HUDEP-2 (cell line): ENCODE measurements around the gene GRM5.

Experiments
- DNase-seq, 76 experiments: peaks; one replicate each; lab custom pipeline; 2025; ENCODE audit not compliant: unreplicated experiment in 76 of 76; lab: John Stamatoyannopoulos, UW

The GRM5 gene

DNA sequence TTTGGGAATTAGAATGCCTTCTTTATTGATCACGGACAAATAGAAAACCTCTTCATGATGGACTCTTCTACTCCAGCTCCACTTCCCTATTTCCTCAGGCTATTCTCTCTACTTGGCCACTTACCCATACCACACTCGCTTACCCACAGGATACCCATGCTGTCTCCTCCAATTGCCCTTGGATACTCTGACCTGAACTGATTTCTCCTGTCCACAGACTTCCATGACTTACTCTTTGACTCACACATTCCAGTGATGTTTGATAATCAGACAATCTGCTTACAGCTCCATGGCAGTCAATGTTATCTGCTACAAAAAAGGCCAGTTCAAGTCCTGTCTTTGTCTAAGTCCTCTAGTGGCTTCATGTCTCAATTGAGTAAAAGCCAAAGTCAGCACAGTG lies 436.3 kb downstream of the GRM5 start:
- DNase-seq: no peak

DNA sequence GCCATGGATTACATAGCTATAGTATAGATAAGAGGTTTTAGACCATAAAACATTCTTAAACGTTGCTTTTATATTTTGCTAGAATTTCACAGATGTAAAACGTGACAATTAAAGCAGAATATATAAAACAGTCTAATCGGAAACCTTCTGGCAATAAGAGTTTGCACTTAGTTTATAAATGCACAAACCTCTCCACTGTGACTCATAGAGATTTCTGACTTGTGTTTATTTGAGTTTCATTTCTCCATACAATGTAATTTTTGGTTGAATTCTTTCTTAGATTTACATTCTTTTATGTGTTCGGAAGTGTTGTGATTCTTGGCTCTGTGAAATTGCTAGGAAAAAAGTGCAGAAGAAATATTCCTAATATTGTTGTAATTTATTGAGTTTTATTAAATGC lies 439.6 kb downstream of the GRM5 start:
- no peak for DNase-seq

DNA sequence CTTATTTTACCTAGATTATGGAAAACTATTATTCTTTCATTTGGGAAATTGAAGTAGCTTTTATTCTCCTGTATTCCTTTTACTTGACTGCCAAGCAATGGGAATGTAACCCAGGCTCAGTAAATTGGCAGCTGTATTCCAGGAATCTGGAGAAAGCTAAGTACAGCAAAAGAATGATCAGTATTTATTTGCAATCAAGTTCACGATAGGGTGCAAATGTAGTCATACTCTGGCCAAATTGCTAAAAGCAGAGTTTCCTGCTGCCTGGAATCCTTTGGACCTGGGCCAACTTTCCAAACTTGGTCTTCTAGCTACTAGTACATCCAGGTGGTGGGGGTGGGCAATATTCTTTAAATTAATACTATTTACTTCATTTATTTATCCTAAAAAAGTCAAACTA lies 442.3 kb downstream of the GRM5 start:
- no peak for DNase-seq

DNA sequence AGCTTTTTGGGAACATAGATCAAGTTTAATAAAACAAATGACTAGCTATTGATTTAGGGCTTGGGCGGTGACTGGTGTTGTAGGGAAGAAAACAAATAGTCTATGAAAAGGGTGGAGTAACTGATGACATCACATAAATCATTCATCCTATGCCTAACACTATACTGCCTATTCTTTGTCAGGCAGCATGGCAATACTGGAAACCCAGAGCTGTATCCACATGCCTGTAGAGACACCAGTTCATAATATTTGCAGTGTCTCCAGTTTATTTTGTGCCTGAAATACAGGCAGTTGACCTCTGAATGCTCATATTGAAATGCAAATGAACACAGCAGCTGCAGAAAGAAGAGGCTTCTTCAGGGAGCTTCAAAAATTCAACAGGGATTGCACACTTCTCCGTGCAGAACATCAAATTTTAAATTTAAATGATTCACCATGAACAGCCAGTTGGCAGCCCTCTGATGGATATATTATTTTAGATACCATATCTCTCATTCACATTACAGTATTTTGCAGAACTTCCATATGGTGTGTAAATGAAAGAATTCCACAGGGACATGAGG lies 445.1 kb downstream of the GRM5 start:
- no peak for DNase-seq

DNA sequence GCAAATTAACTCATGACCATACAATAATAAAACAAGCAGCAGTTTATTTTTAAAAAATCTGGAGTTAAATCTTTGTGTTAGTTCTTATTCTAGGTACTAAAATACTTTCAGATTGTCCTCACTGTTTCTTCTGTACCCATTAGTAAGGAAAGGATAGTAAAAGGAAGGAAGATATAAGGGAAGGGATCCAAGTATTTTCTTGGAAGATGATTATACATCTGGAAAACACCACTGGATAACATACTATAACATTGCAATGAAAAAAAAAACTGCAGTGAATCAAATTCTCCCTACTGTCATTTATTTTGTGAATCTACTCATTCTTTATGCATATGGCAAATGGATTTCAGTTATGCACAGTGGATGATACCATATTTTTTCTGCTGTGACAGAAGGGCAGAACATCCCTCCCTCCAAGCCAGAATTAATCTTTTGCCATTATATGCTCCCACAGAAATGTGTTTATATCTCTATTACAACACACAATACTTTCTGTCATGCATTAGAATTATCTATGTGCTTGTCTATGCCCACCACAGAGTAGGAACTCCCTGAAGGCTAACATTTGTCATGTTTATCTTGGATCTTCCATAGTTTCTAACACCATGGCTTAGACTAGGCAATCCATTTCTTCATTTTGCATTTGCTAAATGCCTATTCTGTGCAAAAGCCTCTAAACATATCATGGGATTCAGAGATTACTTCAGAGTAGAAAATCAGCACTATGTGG lies 446.0 kb downstream of the GRM5 start:
- DNase-seq: no peak

DNA sequence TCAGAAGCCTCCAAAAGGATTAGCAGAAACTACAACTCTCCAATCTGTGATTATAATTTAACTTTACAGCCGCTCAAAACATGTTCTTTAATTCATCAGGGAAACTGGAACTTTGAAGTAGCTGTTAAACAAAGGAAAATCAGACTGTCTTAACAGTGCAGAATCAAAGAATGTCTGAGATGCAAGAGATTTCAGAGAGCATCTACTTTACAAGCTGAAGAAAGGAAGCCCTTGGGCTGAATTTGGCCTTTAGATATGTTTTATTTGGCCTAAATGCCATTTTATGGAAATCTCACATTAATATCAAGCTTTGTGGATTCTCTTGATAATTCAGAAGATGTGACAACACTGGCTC lies 446.7 kb downstream of the GRM5 start:
- no peak for DNase-seq

DNA sequence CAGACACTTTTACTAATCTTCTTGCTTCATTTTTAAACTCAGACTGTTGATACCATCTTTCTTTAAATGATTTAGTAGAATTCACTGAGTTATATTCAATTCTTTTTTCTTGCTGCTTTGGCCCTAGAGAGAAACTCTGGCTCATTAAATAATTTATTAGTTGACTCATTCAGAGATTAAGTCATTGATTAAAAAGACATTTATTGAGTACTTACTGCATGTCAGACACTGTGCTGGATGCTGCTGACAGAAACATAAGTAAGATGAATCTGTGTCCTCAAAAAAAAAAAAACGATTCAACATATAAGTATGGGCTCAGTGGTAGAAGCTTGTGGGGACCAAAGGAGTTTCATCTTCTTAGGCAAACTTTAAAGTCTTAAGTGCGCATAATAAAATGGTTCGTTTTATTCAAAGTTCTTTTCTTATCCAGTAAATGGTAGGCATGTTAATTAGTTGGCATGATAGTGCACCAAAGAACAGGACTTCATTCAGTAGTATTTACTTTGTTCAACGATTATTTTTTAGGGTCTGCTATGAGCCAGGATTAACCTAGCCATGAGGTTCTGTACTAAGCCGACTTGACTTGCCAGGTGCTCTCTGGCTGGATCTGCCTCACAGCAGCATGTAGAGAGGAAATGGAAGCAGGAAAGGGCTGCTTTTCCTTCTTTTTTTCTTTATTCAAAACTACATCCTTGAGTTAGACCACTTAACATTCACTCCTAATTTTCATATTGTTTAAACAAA lies 447.3 kb downstream of the GRM5 start:
- no peak for DNase-seq

DNA sequence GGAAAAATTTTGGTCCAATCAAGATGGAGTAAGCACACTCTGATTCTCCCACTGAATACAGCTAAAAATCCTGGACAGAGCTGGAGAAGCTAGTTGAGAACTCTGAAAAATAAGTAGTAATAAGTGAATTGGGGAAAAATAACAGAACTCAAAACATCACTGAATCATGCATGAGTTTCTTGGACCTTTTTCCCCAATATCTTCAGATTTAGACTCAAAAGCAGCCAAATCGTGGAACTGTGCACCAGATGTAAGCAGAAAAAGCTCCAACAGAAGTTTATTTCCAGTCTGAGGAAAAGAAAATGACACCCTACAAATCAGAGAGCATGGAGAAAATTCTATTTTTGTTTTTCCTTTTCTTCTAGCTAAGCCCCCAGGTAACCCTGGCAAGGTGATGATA lies 448.6 kb downstream of the GRM5 start:
- DNase-seq: no peak

DNA sequence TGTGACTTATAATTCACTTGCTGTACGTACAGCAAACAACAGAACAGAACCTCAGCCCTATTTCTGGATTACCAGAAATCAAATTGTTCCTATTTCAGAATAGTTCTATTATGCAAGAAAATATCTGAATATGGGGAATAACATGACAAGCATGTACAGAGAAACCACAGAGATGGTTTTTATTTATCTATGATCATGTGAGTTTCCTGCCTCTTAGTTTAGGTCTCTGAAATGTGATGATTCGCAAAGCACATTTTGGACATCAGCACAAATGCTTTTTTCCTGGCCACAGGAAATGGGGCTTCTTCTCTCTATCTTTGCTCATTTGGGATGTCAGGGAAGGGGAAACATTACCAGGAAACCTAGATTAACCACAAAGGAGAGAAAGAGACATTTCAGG lies 461.5 kb downstream of the GRM5 start:
- DNase-seq: no peak

DNA sequence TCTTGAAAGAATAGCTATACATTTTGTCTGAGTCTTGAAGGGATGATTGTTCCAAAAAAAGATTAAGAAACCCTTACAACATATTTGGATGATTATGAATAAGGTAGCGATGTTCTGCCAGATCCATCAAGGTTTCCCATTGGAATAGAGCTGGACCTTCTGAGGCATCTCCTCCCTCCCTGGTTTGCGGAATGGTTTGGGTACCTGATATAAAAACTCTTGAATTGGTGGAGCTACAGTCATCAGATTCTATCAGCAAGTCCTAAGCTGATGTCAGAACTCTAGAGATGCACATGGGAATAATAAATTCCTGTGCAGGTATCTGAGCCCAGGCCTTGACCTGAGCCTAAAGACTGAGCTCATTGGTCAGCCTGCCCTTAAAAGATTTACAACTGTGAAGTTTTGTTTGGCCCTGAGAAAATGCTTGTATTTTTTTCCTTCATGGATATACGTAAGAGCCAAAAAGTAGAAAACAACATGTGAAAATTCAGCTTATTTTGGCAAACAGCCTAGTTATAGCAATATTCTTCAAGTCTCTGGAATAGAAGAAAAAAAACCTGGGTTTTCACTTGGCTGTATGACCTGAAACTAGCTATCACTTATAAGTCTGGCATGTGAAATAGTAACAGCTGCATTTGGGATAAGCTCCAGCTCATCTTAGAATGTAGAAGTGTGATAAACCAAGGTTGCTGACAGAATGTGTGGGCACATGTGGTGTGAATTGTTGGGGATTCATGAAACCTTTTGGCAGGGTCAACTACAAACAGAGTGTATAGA lies 462.5 kb downstream of the GRM5 start:
- DNase-seq: no peak

DNA sequence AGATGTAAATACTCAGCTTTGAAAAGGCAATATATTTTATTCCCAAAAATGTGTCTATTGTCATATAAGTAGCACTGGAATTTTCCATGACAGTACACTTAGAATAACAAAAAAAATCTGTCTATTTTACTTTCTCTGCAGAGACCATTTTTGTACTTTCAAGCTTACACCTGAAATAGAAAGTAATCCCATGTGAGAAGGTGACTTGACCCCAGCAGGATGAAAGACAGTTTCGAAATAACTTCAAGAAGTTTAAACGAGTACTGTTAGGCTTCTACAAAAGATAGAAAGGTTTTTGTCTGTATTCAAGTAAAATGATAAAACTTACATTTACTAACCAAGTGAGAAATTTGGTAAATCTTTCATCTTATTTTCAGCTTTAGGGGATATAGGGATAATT lies 468.4 kb downstream of the GRM5 start:
- no peak for DNase-seq

DNA sequence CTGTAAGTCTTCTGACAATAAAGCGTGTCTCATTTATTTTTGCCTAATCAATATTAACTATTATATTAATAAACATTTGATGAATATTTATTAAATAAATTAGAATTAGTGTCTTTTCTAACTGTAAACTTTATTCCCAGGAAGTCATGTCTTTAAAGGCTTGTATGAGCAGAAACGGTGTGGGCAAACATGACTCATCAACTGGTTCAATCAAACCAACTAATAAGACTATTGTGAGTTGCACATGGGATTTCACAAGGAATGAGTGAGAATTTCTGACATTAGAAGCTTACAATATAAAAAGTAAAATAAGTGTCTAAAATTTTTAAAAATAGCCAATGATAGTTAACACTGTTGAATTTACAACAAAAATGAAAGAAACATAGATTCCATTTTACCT lies 469.0 kb downstream of the GRM5 start:
- no peak for DNase-seq

DNA sequence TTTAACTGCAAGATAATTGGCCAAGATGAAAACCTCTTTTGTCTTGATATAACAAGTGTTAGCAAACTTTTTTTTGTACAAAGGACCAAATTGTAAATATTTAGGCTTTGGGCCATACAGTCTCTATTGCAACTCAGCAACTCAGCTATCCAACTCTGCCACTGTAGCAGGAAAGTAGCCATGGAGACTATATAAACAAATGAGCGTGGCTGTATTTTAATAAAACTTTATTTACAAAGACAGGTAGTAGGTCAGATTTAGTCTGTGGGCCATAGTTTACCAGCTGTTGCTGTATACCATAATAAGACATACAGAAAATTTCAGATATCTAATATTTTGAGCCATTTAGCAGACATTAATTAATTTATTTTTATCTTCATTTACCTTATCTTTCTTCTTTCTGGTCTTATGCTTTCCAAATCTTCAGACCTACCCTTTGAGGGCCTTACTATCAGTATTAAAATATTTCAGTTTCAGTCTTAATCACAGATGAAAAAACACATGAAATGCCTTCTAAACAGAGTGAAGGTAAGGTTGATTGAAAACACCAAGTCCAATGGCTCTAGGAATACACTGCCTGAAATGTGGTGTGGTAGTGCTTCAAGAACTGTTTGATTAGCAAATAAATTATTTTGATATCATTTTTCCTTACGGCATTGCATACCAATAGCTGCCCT lies 471.4 kb downstream of the GRM5 start:
- no peak for DNase-seq

DNA sequence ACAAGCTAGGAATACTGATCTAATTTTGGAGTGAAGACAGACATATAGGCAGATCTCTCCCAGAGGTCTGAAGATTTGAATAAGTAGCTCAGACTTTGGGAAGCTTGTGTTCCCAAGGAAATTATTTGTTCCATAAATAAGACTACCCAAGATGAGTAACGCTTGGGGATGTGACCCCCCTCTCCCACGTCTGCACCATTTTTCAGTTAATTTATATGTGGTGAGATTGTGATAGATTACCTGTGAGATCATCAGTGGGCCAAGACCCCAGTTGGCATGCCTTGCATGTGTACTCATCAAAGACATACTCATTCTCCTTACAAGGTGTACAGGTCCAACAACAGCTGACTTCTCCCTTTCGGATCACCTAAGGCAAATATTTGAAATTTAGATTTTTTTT lies 475.4 kb downstream of the GRM5 start:
- DNase-seq: no peak

DNA sequence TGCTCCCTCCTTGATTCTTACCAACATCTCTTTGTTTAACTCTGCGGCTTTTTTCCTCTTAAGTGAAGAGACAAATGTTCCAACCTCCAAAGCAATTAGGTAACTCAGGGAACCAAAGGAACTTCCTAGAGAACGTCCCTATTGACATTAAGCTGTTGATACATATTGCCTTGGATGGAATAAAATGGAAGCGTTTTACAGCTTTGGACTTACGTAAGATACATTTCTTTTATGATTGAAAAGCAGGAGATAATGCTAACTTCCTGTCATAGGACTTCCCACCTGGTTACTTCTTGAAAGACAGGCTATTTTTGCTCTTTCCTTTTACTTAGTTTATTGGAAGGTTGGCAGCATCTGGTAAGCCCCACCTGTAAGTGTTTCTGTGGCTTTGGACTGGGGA lies 482.5 kb downstream of the GRM5 start:
- no peak for DNase-seq

DNA sequence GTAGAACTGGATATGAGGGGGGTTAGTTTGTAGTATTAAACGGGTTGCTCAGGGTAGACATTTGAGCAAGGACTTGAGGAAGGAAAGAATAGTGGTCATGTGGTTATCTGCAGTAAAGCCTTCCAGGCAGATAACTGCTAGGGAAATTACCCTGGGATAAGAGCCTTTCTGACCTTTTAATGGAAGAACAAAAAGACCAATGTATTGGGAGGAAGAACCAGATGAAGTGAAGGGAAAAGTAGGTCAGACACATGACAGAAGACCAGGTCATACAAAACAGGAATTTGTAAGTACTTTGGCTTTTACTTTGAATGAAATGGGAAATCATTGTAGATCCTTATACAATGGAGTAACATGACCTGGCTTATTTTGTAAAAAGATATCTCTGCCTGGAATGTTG lies 486.3 kb downstream of the GRM5 start:
- DNase-seq: no peak

DNA sequence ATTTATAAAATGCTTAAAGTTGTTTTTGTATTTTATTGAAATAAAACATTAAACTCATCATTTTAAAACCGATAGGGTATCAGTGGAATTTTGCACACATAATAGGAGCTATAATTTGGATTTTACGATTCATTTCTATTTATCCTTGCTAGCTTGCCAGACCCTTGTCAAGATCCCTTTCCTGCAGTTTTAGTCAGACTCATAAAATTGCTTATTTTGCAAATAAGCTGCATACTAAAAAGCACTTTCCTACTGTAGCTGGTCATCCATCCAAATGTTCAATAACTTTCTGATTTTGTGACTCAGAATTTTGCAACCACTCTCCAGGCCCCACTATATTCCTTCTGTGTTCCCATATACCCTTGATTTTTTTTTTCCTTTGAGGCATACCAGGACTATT lies 489.0 kb downstream of the GRM5 start:
- DNase-seq: no peak

DNA sequence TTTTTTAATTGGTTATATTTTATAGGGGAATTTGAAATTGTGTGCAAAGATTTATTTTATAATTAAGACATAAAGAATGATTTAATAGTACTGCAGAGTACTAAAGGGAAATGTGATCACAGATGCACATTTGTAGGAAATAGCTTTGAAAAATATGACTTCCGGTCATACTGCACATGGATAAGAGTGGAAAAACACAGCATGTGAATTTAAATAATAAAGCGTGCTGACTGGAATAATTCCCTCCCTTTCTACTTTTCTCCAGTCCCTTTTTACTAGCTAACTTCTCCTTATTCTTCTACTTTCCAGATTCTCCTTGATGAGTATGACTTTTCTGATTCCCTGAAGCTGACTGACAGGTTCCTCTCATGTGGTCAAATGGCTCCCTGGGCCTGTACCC lies 489.9 kb downstream of the GRM5 start:
- DNase-seq: no peak

DNA sequence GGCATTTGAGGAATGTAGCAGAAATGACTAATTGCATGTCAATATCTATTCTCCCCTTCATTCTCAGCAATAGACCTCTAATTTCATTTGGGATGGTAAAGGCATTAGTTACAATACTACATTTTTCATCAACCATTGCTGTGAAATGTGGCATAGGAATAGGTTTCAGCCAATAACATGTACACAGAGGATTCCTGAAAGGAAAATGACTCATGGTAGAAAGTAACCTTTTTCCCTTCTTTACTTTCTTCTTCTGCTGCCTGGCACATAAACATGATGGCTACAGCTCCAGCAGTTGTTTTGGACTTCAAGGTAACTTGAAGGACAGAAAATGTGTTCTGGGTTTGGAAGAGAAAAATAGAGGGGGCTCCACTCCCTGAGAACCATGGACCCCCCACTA lies 496.4 kb downstream of the GRM5 start:
- no peak for DNase-seq

DNA sequence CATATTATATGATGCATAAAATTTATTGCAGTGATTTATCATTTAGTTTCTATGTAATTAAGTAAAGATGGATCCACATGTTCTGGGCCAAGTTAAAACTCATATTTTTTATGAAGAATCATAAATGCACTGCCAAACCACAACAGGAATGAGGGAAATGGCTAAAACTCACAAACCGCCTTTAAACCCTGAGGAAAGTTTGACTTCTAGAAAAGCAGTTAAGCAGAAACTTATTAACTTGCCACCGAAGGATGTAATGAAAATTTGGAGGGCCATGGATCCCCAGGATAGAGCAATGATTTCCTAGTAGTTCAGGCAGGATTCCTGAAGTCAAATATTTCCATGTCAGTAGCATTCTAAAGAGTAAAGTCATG lies 510.0 kb downstream of the GRM5 start:
- DNase-seq: no peak
